Stimulated activated effector memory CD8-positive, alpha-beta T cell treated with anti-CD3 and anti-CD28 coated beads, Interleukin-12 subunit alpha, Interleukin-12 subunit beta, amount 100 ng/mL, for 72 hours (primary cell): ENCODE measurements around the gene MRTFA.

Experiments
- ATAC-seq: fragments of 150-1000 bp; cut with Tn5 transposase; 2 replicates; pipeline ENCODE4 v1.10.0; 2021
- DNase-seq, 2 donors: peaks; one replicate each; pipeline ENCODE4 v3.0.0; 2021 to 2022; ENCODE audit warnings: low spot score in 2 of 2
- H3K27ac Mint-ChIP-seq: one replicate; pipeline ENCODE4 v1.8.0; 2022; ENCODE audit warnings: mild to moderate bottlenecking, mixed read lengths
- H3K36me3 Mint-ChIP-seq: one replicate; pipeline ENCODE4 v1.8.0; 2022; ENCODE audit warnings: mild to moderate bottlenecking, mixed read lengths
- H3K4me1 Mint-ChIP-seq: one replicate; pipeline ENCODE4 v1.8.0; 2022; ENCODE audit warnings: mixed read lengths
- H3K4me3 Mint-ChIP-seq: one replicate; pipeline ENCODE4 v1.8.0; 2022; ENCODE audit warnings: mild to moderate bottlenecking, mixed read lengths
- H3K9me3 Mint-ChIP-seq: one replicate; pipeline ENCODE4 v1.8.0; 2022; ENCODE audit warnings: mixed read lengths

The MRTFA gene

DNA sequence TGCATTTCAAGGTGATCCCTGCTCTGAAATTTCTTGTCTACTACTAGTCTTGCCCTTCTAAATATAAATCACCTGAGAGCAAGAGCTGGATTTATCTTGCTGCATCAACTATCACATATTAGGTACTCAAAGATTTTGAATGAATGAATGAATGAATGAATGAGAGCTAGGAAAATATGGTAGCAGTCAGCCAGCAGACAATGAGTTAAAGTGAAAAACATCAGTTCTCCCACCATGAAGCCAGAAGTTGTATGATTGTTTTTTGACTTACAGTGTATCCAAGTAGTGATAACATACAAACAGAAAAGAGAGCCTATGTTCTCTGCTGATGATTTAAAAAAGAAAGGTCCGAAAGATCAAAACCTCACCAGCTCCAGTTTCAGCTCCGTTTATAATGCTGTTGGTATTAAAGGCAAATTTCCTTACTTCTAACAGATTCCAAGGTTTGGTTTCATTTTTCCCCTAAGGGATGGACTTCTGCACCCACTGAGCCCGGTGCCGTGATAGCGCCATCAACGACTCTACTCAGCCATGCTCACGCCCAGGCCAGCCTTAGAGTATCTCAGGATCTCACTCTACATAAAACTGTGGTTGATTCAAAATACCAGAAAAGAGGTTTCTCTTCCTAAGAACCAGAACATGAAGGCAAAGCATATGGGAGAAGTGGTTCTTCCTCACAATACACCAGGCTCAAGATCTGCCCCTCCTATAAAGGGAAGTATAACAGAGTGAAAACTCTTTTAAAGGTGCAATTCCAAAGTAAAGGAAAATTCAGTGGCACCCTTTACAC is 174.1 kb downstream of the MRTFA start:
- Mint-ChIP-seq H3K9me3 (no peaks in the 10 kb centered on the region), H3K27ac (peak overlapping the region; percentile 91), H3K36me3 (peaks cover 27% of the 10 kb centered on the region), H3K4me3 (peak overlapping the region; percentile 78), H3K4me1 (peaks cover 61% of the 10 kb centered on the region)
- peak; percentile 74 for ATAC-seq
- no peak for DNase-seq

GRCh38 chr22:40453671-40454070 is 182.8 kb downstream of the MRTFA start:
- H3K9me3 Mint-ChIP-seq: no peaks in the 10 kb centered on the region
- ATAC-seq (no peak), DNase-seq (no peak)
- peaks cover 42% of the 10 kb centered on the region for H3K4me1 Mint-ChIP-seq
- H3K36me3 Mint-ChIP-seq: peaks cover 5% of the 10 kb centered on the region
- no peak overlapping the region for H3K4me3 Mint-ChIP-seq
- no peak overlapping the region for H3K27ac Mint-ChIP-seq

GRCh38 chr22:40452730-40453487 is 183.6 kb downstream of the MRTFA start:
- Mint-ChIP-seq H3K9me3 (no peaks in the 10 kb centered on the region), H3K27ac (no peak overlapping the region), H3K36me3 (peaks cover under 1% of the 10 kb centered on the region), H3K4me3 (no peak overlapping the region), H3K4me1 (peaks cover 34% of the 10 kb centered on the region)
- ATAC-seq (no peak), DNase-seq (no peak)

DNA sequence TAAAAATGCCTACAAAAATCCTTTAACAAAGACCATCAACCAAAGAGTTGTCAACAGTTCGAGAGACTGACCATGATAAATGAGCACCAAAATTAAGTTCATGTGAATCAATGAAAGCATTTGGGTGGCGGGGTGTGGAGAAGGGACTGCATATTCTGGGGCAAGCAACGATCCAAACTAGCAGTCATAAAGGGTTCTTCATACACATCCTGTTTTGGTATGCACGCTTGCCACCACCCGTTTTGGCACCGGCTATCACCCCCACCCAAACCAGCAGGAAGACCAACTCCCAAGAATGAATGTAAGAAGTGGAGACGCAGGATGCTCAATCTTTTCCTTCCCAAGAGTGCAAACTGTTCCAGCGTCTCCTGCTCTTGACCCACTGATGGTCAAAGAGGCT is 185.3 kb downstream of the MRTFA start:
- H3K4me3 Mint-ChIP-seq: no peak overlapping the region
- H3K9me3 Mint-ChIP-seq: no peaks in the 10 kb centered on the region
- peaks cover 34% of the 10 kb centered on the region for H3K4me1 Mint-ChIP-seq
- H3K27ac Mint-ChIP-seq: peak overlapping the region; percentile 59
- peaks cover 5% of the 10 kb centered on the region for H3K36me3 Mint-ChIP-seq
- DNase-seq (no peak), ATAC-seq (no peak)

- H3K36me3 Mint-ChIP-seq: peaks cover 5% of the 10 kb centered on the region
- H3K4me3 Mint-ChIP-seq: no peak overlapping the region
- H3K27ac Mint-ChIP-seq: no peak overlapping the region
- DNase-seq: no peak
- H3K4me1 Mint-ChIP-seq: peaks cover 37% of the 10 kb centered on the region
- no peak for ATAC-seq
- no peaks in the 10 kb centered on the region for H3K9me3 Mint-ChIP-seq
Measured at GRCh38 chr22:40450616-40451015, 185.9 kb downstream of the MRTFA start.

DNA sequence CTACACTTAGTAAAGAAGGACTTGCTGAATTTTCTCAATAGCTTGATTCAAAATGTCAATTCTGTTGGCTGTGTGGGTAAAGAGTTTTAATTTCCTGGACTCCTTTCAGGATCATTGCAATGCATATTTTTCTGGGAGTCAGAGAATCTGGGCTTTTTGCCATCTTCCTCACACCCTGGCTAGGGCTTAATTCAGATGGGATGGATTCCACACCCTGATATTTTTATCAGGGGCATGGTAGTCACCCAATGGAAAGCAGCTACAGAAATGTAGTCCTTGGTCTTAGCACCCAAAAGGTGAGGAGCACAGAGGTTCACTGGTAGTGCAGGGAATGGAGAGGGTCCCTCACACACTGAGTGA is 186.9 kb downstream of the MRTFA start:
- Mint-ChIP-seq H3K36me3 (peaks cover 5% of the 10 kb centered on the region), H3K4me3 (no peak overlapping the region), H3K4me1 (peaks cover 37% of the 10 kb centered on the region), H3K9me3 (no peaks in the 10 kb centered on the region), H3K27ac (peak overlapping the region; percentile 64)
- no peak for ATAC-seq
- DNase-seq: no peak

GRCh38 chr22:40446203-40446602 is 190.3 kb downstream of the MRTFA start:
- Mint-ChIP-seq H3K36me3 (peaks cover 5% of the 10 kb centered on the region), H3K4me3 (no peak overlapping the region), H3K4me1 (peaks cover 38% of the 10 kb centered on the region), H3K9me3 (no peaks in the 10 kb centered on the region), H3K27ac (peak overlapping the region; percentile 39)
- no peak for ATAC-seq
- no peak for DNase-seq

- DNase-seq (no peak), ATAC-seq (no peak)
- Mint-ChIP-seq H3K4me3 (no peak overlapping the region), H3K9me3 (no peaks in the 10 kb centered on the region), H3K4me1 (peaks cover 34% of the 10 kb centered on the region), H3K36me3 (peaks cover 11% of the 10 kb centered on the region), H3K27ac (peak overlapping the region; percentile 36)
Measured at GRCh38 chr22:40444178-40444831, 192.2 kb downstream of the MRTFA start.

DNA sequence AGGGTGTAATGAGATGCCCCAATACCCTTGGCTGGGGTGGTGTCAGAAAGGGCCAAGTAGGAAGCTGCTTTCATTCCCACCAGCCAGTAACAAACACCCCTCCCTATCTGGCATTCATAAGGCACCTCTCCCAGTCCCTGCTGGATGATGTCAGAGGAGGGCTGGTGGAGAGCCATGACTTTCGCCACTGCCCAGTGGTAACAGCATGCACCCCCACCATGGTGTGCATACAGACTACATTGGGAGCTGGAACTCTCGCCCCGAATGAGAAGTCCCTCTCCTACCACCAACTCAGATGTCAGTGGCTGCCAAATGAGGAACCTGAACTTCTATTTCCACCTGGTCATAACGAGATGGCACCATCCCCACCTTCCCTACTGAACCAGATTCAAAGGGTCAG is 192.8 kb downstream of the MRTFA start:
- Mint-ChIP-seq H3K9me3 (no peaks in the 10 kb centered on the region), H3K27ac (peak overlapping the region; percentile 36), H3K36me3 (peaks cover 15% of the 10 kb centered on the region), H3K4me3 (no peak overlapping the region), H3K4me1 (peaks cover 34% of the 10 kb centered on the region)
- no peak for ATAC-seq
- DNase-seq: no peak

DNA sequence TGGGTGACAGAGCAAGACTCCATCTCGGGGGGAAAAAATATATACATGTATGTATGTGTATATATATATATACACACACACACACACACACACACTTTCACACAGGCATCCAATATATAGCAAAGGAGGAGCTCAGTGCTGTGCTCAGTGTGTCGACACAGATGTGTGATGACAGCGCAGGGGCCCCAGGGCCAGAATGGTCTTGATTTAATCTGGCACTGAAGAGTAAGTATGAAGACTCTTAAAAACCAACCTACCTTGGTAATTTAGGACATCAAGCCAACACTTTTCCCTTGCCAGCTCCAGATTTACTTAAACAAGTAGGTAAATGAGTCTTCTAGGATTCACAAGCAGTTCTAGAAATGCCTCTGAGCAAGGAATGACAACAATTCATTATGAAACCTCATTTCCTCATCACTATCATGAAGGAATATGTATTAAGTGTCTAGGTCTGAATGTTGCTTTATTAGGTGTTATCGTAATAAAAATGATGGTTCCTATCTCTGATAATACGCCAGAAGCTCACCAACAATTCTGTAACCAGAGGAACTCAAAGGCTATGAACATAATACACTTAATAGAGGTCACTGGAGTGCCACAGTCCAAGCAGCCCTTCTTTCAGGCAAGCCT is 194.6 kb downstream of the MRTFA start:
- H3K27ac Mint-ChIP-seq: no peak overlapping the region
- H3K36me3 Mint-ChIP-seq: peaks cover 15% of the 10 kb centered on the region
- H3K4me1 Mint-ChIP-seq: peaks cover 38% of the 10 kb centered on the region
- no peak for ATAC-seq
- no peak overlapping the region for H3K4me3 Mint-ChIP-seq
- H3K9me3 Mint-ChIP-seq: no peaks in the 10 kb centered on the region
- no peak for DNase-seq

DNA sequence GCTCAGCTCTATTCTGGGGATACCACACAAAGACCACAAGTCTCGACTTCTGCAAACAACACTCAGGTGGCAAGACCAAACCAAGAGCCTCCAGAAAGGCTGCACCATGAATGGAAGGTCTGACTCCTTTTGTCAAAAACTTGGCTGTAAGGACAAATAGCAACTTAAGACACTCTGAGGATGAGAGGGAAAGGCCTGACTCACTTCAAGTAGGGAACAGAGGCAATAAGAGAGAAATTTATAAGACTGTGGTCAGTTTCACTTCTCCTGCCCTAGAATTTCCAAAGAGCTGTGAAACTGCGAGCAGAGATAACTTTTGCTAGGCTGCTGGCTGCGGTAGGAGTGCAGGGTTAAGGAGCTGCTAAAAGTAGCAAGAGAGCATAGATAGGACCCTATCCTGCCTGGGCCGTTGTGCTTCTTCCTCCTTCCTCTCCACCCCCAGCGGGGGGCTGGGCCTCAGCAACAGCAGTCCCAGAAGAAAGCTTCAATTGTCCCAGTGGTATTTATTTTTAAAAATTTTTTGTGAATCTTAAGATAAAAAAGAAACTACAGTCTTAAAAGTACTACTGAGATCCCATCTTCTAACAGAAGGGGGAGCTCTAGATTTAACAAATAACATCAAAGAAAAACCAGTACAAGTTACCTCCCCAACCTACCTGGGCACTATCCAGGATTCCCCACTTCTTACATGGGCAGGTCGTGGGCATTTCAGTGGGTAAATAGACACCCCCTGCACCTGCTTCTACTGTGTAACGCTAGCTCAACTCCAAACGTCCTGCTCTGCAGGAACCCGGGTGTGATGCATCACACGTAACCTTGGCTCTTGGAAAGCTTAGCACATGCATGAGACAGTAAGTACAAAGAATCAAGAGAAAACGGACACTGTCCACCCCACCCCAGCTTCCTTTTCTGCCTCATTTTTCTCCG is 199.8 kb downstream of the MRTFA start:
- peaks cover 42% of the 10 kb centered on the region for H3K36me3 Mint-ChIP-seq
- DNase-seq: no peak
- peak; percentile 66 for ATAC-seq
- no peaks in the 10 kb centered on the region for H3K9me3 Mint-ChIP-seq
- peaks cover 23% of the 10 kb centered on the region for H3K4me1 Mint-ChIP-seq
- peak overlapping the region; percentile 8 for H3K4me3 Mint-ChIP-seq
- peak overlapping the region; percentile 75 for H3K27ac Mint-ChIP-seq

DNA sequence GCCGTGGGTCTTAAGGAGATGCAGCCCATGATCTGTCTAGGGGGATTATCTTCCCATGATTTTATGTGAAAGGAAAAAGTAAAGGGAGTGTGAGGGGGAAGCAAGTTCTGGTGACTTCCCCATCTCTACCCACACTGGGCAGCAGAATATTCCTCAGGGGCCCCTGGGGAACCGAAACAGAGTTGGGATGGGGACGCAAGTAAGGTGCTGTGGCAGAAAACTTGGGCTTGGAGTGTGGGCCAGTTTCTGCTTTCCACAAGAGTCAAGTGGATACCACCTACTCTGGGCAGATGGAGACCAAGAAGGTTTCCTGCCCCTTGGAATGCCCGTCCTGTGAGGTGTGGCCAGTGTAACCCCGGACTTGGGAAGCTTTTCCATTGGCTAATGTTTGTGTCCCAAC is 201.8 kb downstream of the MRTFA start:
- Mint-ChIP-seq H3K4me1 (peaks cover 24% of the 10 kb centered on the region), H3K36me3 (peaks cover 61% of the 10 kb centered on the region), H3K9me3 (no peaks in the 10 kb centered on the region), H3K27ac (peak overlapping the region; percentile 66), H3K4me3 (no peak overlapping the region)
- ATAC-seq (no peak), DNase-seq (no peak)

DNA sequence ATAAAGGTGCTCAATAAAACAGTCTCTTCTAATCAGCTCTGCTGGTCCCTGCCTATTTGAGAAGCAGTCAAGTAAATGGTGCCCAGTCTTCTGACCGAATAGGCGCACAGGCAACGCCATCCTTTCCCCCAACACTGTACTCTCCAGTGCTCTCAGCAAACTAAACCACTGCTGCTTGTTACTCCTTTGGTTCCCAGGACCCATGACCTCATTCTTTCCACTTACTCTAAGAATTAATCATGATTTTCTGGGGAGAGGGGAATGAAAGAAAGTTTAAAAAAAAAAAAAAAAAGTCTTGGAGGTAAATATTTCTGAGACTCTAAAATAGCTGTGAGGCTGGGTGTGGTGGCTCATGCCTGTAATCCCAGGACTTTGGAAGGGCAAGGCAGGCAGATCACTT is 202.4 kb downstream of the MRTFA start:
- peak overlapping the region; percentile 66 for H3K27ac Mint-ChIP-seq

DNA sequence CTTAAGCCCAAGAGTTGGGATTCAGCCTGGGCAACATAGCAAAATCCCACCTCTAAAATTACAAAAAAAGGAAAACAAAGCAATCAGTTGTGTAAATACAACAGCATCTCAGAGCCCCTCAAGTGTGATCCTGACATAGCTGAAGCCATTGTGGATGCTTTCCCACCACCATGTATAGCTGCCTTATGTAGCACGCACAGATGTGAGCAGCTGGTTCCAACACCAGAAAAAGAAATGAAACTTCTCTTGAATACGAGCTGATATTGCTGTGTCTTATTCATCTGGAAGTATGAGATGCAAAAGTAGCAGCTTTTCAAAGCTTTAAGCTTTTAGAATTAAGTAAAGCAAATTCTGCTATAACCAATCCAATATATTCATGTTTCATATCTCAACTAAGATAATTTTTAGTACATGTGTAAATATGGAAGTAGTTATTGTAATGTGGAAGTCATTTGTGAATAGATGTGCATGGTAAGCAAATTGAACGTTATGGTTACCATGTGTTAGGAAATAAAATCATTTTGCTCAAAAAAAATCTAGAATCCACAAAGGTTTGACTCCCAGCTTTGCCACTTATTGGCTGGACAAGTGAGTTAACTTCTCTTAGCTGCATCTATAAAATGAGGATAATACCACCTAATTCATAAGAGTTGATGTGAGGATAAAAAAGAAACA is 203.0 kb downstream of the MRTFA start:
- no peak for ATAC-seq
- Mint-ChIP-seq H3K27ac (peak overlapping the region; percentile 66), H3K4me3 (no peak overlapping the region), H3K9me3 (no peaks in the 10 kb centered on the region), H3K4me1 (peaks cover 36% of the 10 kb centered on the region), H3K36me3 (peaks cover 62% of the 10 kb centered on the region)
- DNase-seq: no peak

More for the DNA sequence above, 202.4 kb downstream of the MRTFA start:
- no peaks in the 10 kb centered on the region for H3K9me3 Mint-ChIP-seq
- ATAC-seq: no peak
- no peak for DNase-seq
- peaks cover 30% of the 10 kb centered on the region for H3K4me1 Mint-ChIP-seq
- H3K4me3 Mint-ChIP-seq: no peak overlapping the region
- peaks cover 61% of the 10 kb centered on the region for H3K36me3 Mint-ChIP-seq
